HCT116 (cell line): ENCODE data around the gene IQCF6. TPM values are rescaled to one million over a fixed set of nuclear protein-coding genes. Genes with fewer than 3 reads are reported as not detected.

Experiments
- ATAC-seq: fragments of 200-7000 bp; cut with Tn5 transposase; 2 replicates; pipeline ENCODE4 v1.9.1; 2020; ENCODE audit warnings: mild to moderate bottlenecking, moderate library complexity
- BruUV-seq: library from RNA; stranded (reverse); fragments of 400-500 nt; replicated peaks from 2 replicates; lab custom pipeline; 2021; lab: Mats Ljungman, UMichigan
- CTCF ChIA-PET: fragments of 300-600 bp; sonication (Branson Sonifier 250); formaldehyde crosslinking; loops from one replicate; lab custom pipeline; 2021; ENCODE audit warnings: antibody characterized with exemption; lab: Charles Lee
- POLR2A ChIA-PET: fragments of 300-600, 350-600 bp; sonication (Branson Sonifier 250); formaldehyde crosslinking; loops from one replicate; lab custom pipeline; 2021; ENCODE audit warnings: antibody characterized with exemption; lab: Charles Lee
- RAD21 ChIA-PET, 2 experiments: fragments of 300-600 bp; sonication (Branson Sonifier 250); formaldehyde crosslinking; loops; one replicate each; lab custom pipeline; 2023; ENCODE audit warnings: low total read pairs in 2 of 2; ENCODE audit not compliant: uncharacterized antibody in 2 of 2, unreplicated experiment in 2 of 2, low non-redundant PET in 1 of 2; lab: Charles Lee
- DNase-seq: peaks from one replicate; pipeline ENCODE4 v3.0.0-alpha.2; 2010; ENCODE audit warnings: low read depth, low spot score
- H2AFZ ChIP-seq: fragments of 200-600 bp; shearing (Covaris generic), sonication (generic); 2 replicates; pipeline ENCODE4 v1.6.1; 2017; ENCODE audit warnings: low read depth, mixed run types, mixed read lengths, antibody characterized with exemption, low read length; ENCODE audit not compliant: poor library complexity, severe bottlenecking
- H3K27ac ChIP-seq: 2 replicates; pipeline ENCODE4 v1.5.1; 2012; ENCODE audit warnings: low read depth, low read length
- H3K27me3 ChIP-seq: fragments of 200-600 bp; sonication (generic); 2 replicates; pipeline ENCODE4 v1.6.1; 2016; ENCODE audit warnings: mixed run types, low read length, mixed read lengths; ENCODE audit not compliant: insufficient read depth
- H3K36me3 ChIP-seq, 2 experiments: fragments of 200-500 bp in 1 of 2; fragments of 200-600 bp in 1 of 2; sonication (Bioruptor generic) in 1 of 2; sonication (generic) in 1 of 2; 2 replicates each; pipeline versions ENCODE4 v1.5.1 to v1.6.1; 2014 to 2016; ENCODE audit warnings: low read length in 2 of 2, inconsistent platforms in 1 of 2, mixed read lengths in 1 of 2, mixed run types in 1 of 2; ENCODE audit not compliant: insufficient read depth in 2 of 2, control insufficient read depth in 1 of 2
- H3K4me1 ChIP-seq, 2 experiments: fragments of 200-600 bp in 1 of 2; sonication (generic) in 1 of 2; 2 replicates each; pipeline versions ENCODE4 v1.5.1 to v1.6.1; 2012 to 2017; ENCODE audit warnings: low read length in 2 of 2, inconsistent platforms in 1 of 2, mild to moderate bottlenecking in 1 of 2, mixed read lengths in 1 of 2, mixed run types in 1 of 2, moderate library complexity in 1 of 2; ENCODE audit not compliant: insufficient read depth in 2 of 2, control insufficient read depth in 1 of 2
- H3K4me2 ChIP-seq: fragments of 200-600 bp; sonication (generic); 2 replicates; pipeline ENCODE4 v1.6.1; 2017; ENCODE audit warnings: mixed run types, low read length, mixed read lengths
- H3K4me3 ChIP-seq, 2 experiments: fragments of 200-600 bp in 1 of 2; sonication (generic) in 1 of 2; replicated peaks in 1 of 2; 2 replicates each; pipeline ENCODE4 v1.5.1; 2011 to 2016; ENCODE audit warnings: low read length in 2 of 2, control low read depth in 1 of 2, low read depth in 1 of 2, mild to moderate bottlenecking in 1 of 2, mixed read lengths in 1 of 2, mixed run types in 1 of 2
- H3K79me2 ChIP-seq: fragments of 200-600 bp; sonication (generic); 2 replicates; pipeline ENCODE4 v1.6.1; 2017; ENCODE audit warnings: mild to moderate bottlenecking, mixed run types, low read length, moderate library complexity, mixed read lengths; ENCODE audit not compliant: insufficient read depth
- H3K9ac ChIP-seq: fragments of 200-600 bp; sonication (generic); 2 replicates; pipeline ENCODE4 v1.6.1; 2016; ENCODE audit warnings: low read length, mixed read lengths
- H3K9me2 ChIP-seq: fragments of 200-600 bp; sonication (generic), shearing (Covaris generic); 2 replicates; pipeline ENCODE4 v1.6.1; 2017; ENCODE audit warnings: mixed run types, mild to moderate bottlenecking, moderate library complexity; ENCODE audit not compliant: insufficient read depth
- H3K9me3 ChIP-seq, 2 experiments: fragments of 200-500 bp in 1 of 2; fragments of 200-600 bp in 1 of 2; sonication (Bioruptor generic) in 1 of 2; sonication (generic) in 1 of 2; 2 replicates each; pipeline ENCODE4 v1.6.1; 2014 to 2017; ENCODE audit warnings: low read length in 2 of 2, mixed read lengths in 2 of 2, inconsistent platforms in 1 of 2, low read depth in 1 of 2, mild to moderate bottlenecking in 1 of 2, mixed run types in 1 of 2, moderate library complexity in 1 of 2; ENCODE audit not compliant: control insufficient read depth in 1 of 2, insufficient read depth in 1 of 2
- H4K20me1 ChIP-seq: fragments of 200-600 bp; sonication (generic), shearing (Covaris generic); 2 replicates; pipeline ENCODE4 v1.6.1; 2017; ENCODE audit warnings: mixed run types, mild to moderate bottlenecking, moderate library complexity; ENCODE audit not compliant: insufficient read depth
- ATF3 ChIP-seq: IDR thresholded peaks from 2 replicates; pipeline ENCODE4 v1.6.1; 2012
- CEBPB ChIP-seq: IDR thresholded peaks from 2 replicates; pipeline ENCODE4 v1.6.1; 2012; ENCODE audit warnings: low read depth
- CTCF ChIP-seq, 3 experiments: fragments of 200-600 bp in 1 of 3; sonication (generic) in 1 of 3; IDR thresholded peaks in 2 of 3; conservative IDR thresholded peaks in 1 of 3; 2 replicates each; pipeline ENCODE4 v1.5.1; 2012 to 2017; ENCODE audit warnings: low read depth in 2 of 3, low read length in 2 of 3, antibody characterized with exemption in 1 of 3, borderline replicate concordance in 1 of 3, control low read depth in 1 of 3, mild to moderate bottlenecking in 1 of 3, mixed read lengths in 1 of 3, mixed run types in 1 of 3, moderate library complexity in 1 of 3; ENCODE audit not compliant: insufficient read depth in 1 of 3
- EGR1 ChIP-seq: IDR thresholded peaks from 2 replicates; pipeline ENCODE4 v1.6.1; 2012; ENCODE audit warnings: low read depth
- ELF1 ChIP-seq: IDR thresholded peaks from 2 replicates; pipeline ENCODE4 v1.6.1; 2012; ENCODE audit warnings: low read depth, borderline replicate concordance
- EZH2 ChIP-seq: fragments of 200-600 bp; sonication (generic); IDR thresholded peaks from 2 replicates; pipeline ENCODE4 v1.6.1; 2017; ENCODE audit warnings: antibody characterized with exemption, mixed run types
- EZH2phosphoT487 ChIP-seq: fragments of 200-600 bp; IDR thresholded peaks from 2 replicates; pipeline ENCODE4 v1.6.1; 2018; ENCODE audit warnings: antibody characterized with exemption, borderline replicate concordance
- POLR2A ChIP-seq: IDR thresholded peaks from 2 replicates; pipeline ENCODE4 v1.7.0; 2011; ENCODE audit warnings: borderline replicate concordance; ENCODE audit not compliant: insufficient read depth, insufficient read length; ENCODE audit errors: extremely low read depth
- RAD21 ChIP-seq: IDR thresholded peaks from 2 replicates; pipeline ENCODE4 v1.6.1; 2012; ENCODE audit warnings: low read depth, mild to moderate bottlenecking
- REST ChIP-seq: IDR thresholded peaks from 2 replicates; pipeline ENCODE4 v1.6.1; 2012; ENCODE audit warnings: low read depth
- SIN3A ChIP-seq: IDR thresholded peaks from 2 replicates; pipeline ENCODE4 v1.6.1; 2012; ENCODE audit warnings: low read depth
- SRF ChIP-seq: IDR thresholded peaks from 2 replicates; pipeline ENCODE4 v1.6.1; 2012; ENCODE audit warnings: low read depth
- TCF7L2 ChIP-seq: IDR thresholded peaks from 2 replicates; pipeline ENCODE4 v1.7.0; 2011; ENCODE audit warnings: borderline replicate concordance, inconsistent platforms; ENCODE audit not compliant: insufficient read depth, insufficient read length; ENCODE audit errors: extremely low read depth
- YY1 ChIP-seq: IDR thresholded peaks from 2 replicates; pipeline ENCODE4 v1.6.1; 2011; ENCODE audit warnings: low read length, low read depth, moderate library complexity, mild to moderate bottlenecking; ENCODE audit not compliant: insufficient replicate concordance; ENCODE audit errors: extremely low read depth
- ZBTB33 ChIP-seq: IDR thresholded peaks from 2 replicates; pipeline ENCODE4 v1.6.1; 2011; ENCODE audit warnings: mild to moderate bottlenecking, low read length, moderate library complexity; ENCODE audit not compliant: insufficient replicate concordance; ENCODE audit errors: extremely low read depth
- intact Hi-C: fragments of 100-400 bp; cut with micrococcal nuclease; formaldehyde crosslinking; loops from 2 replicates; pipeline ENCODE4 v1.10.0; 2022
- total RNA-seq: library from RNA; stranded (reverse); gene quantifications from one replicate; pipeline ENCODE4 v1.2.1, GENCODE V29; 2021; ENCODE audit not compliant: unreplicated experiment

Gene IQCF6
- total RNA-seq, 1 experiment from 2014 or later, result not detected

- Histone ChIP-seq H3K36me3 (no peaks in the 10 kb centered on the region), H3K4me2 (no peak overlapping the region), H3K79me2 (no peaks in the 10 kb centered on the region), H2AFZ (peak overlapping the region; percentile 36), H4K20me1 (no peaks in the 10 kb centered on the region), H3K27ac (no peak overlapping the region), H3K9ac (no peak overlapping the region), H3K27me3 (no peaks in the 10 kb centered on the region), H3K9me3 (no peaks in the 10 kb centered on the region), H3K4me3 (no peak overlapping the region)
- intact Hi-C loops, result no loop called here
- POLR2A ChIA-PET, result interaction anchor here (0.8 kb wide), 1 partner anchor 88 kb away, joined by 3 read pairs; no protein-coding TSS in a partner anchor
- RAD21 ChIA-PET, result interaction anchor here in 1 of 2 experiments (1.2 kb wide), 1 partner anchor 296 kb away, joined by 3 read pairs; no protein-coding TSS in a partner anchor
- CTCF ChIA-PET, result interaction anchor here (0.9 to 3.0 kb wide), 6 partner anchors 21 to 299 kb away, joined by 3 to 31 read pairs (median 4); partner anchors contain the start of genes DCAF1 and RRP9
- DNase-seq, result no peak
- peak; percentile 61 for ATAC-seq
- BruUV-seq, result no TSS peak
- TF ChIP-seq SIN3A (no peak), CEBPB (no peak), RAD21 (no peak), CTCF (IDR thresholded peaks at IDR 0.05 in 2 of 3, conservative IDR thresholded peaks at IDR 0.05 in 1 of 3; ENCODE audit: borderline replicate concordance in 1 of 3, insufficient read depth in 1 of 3, low read depth in 2 of 3, low read length in 2 of 3) (no peak), SRF (no peak), YY1 (no peak), ZBTB33 (no peak), EGR1 (no peak), EZH2 (no peak), POLR2A (no peak), ELF1 (no peak), TCF7L2 (no peak), ATF3 (no peak), REST (no peak), EZH2phosphoT487 (no peak)
- TF ChIP-seq, all 23 proteins: peak for 0
- H3K4me1 ChIP-seq, result peaks cover 0 to 14% of the 10 kb centered on the region in 2 experiments; a peak in 2 of 4 replicates
- H3K9me2 ChIP-seq, result no peaks in the 10 kb centered on the region
These were observed 19.4 kb upstream of the IQCF6 start for GRCh38 chr3:51798411-51798963.
